SK-N-SH treated with all-trans-retinoic acid at 6 μM for 48 hours (cell line): ENCODE data around the gene LRRC36.

ENCODE experiments used
- ATAC-seq: fragments of 200-7000 bp; cut with Tn5 transposase; 3 replicates; pipeline ENCODE4 v1.9.1; 2020; ENCODE audit warnings: mild to moderate bottlenecking, moderate library complexity
- ARNTL ChIP-seq: fragments of 450-650 bp; formaldehyde crosslinking; IDR thresholded peaks from 2 replicates; pipeline ENCODE4 v1.5.0; 2020; ENCODE audit warnings: low read depth, mild to moderate bottlenecking, moderate library complexity, borderline replicate concordance
- BACH2 ChIP-seq: fragments of 250-450 bp; sonication (Bioruptor Pico); IDR thresholded peaks from 2 replicates; pipeline ENCODE4 v1.9.0; 2021; ENCODE audit warnings: mild to moderate bottlenecking, borderline replicate concordance
- CSDC2 ChIP-seq: fragments of 250-450 bp; sonication (Bioruptor Pico); IDR thresholded peaks from 2 replicates; pipeline ENCODE4 v1.5.0; 2020; ENCODE audit warnings: mild to moderate bottlenecking, moderate library complexity
- GLIS3 ChIP-seq: fragments of 250-450 bp; sonication (Bioruptor Pico); IDR thresholded peaks from 2 replicates; pipeline ENCODE4 v1.5.0; 2020; ENCODE audit warnings: mild to moderate bottlenecking, moderate library complexity
- ISL1 ChIP-seq: fragments of 250-450 bp; sonication (Bioruptor Pico); IDR thresholded peaks from 2 replicates; pipeline ENCODE4 v2.1.2; 2022; ENCODE audit warnings: mild to moderate bottlenecking, moderate library complexity
- OSR1 ChIP-seq: fragments of 250-450 bp; sonication (Bioruptor Pico); IDR thresholded peaks from 2 replicates; pipeline ENCODE4 v1.8.0; 2022; ENCODE audit warnings: moderate library complexity, mild to moderate bottlenecking, inconsistent platforms
- PPARA ChIP-seq: fragments of 250-450 bp; sonication (Bioruptor Pico); IDR thresholded peaks from 2 replicates; pipeline ENCODE4 v1.5.0; 2020; ENCODE audit warnings: mild to moderate bottlenecking, borderline replicate concordance
- RARB ChIP-seq: fragments of 250-450 bp; sonication (Bioruptor Pico); IDR thresholded peaks from 2 replicates; pipeline ENCODE4 v1.8.0; 2021; ENCODE audit warnings: mild to moderate bottlenecking, moderate library complexity
- SNAI2 ChIP-seq: fragments of 250-450 bp; sonication (Bioruptor Pico); IDR thresholded peaks from 2 replicates; pipeline ENCODE4 v1.5.0; 2020; ENCODE audit warnings: mild to moderate bottlenecking, moderate library complexity
- TCF4 ChIP-seq: fragments of 250-450 bp; sonication (Bioruptor Pico); IDR thresholded peaks from 2 replicates; pipeline ENCODE4 v1.8.0; 2021; ENCODE audit warnings: mild to moderate bottlenecking, moderate library complexity, borderline replicate concordance
- ZC3H10 ChIP-seq: fragments of 250-450 bp; sonication (Bioruptor Pico); IDR thresholded peaks from 2 replicates; pipeline ENCODE4 v1.5.1; 2021; ENCODE audit warnings: mild to moderate bottlenecking, moderate library complexity
- ZFP3 ChIP-seq: fragments of 250-450 bp; sonication (Bioruptor Pico); IDR thresholded peaks from 2 replicates; pipeline ENCODE4 v1.5.0; 2020; ENCODE audit warnings: mild to moderate bottlenecking, moderate library complexity
- ZFP30 ChIP-seq: fragments of 450-650 bp; formaldehyde crosslinking; IDR thresholded peaks from 2 replicates; pipeline ENCODE4 v1.5.0; 2022; ENCODE audit warnings: mild to moderate bottlenecking, moderate library complexity
- ZNF565 ChIP-seq: fragments of 450-650 bp; formaldehyde crosslinking; conservative IDR thresholded peaks from 2 replicates; pipeline ENCODE4 v1.5.0; 2020; ENCODE audit warnings: low read depth, mild to moderate bottlenecking, moderate library complexity
- ZNF8 ChIP-seq: fragments of 450-650 bp; formaldehyde crosslinking; IDR thresholded peaks from 2 replicates; pipeline ENCODE4 v1.5.0; 2020; ENCODE audit warnings: mild to moderate bottlenecking, moderate library complexity
- TF ChIP-seq, protein P1 (sequence below): fragments of 250-450 bp; sonication (Bioruptor Pico); IDR thresholded peaks from 2 replicates; pipeline ENCODE4 v1.5.0; 2020; ENCODE audit warnings: mild to moderate bottlenecking, moderate library complexity
- TF ChIP-seq, protein P2 (sequence below): fragments of 250-450 bp; sonication (Bioruptor Pico); IDR thresholded peaks from 2 replicates; pipeline ENCODE4 v1.8.0; 2020; ENCODE audit warnings: mild to moderate bottlenecking, moderate library complexity, borderline replicate concordance
- TF ChIP-seq, protein P3 (sequence below): fragments of 250-450 bp; sonication (Bioruptor Pico); IDR thresholded peaks from 2 replicates; pipeline ENCODE4 v1.5.1; 2020; ENCODE audit warnings: low read depth, mild to moderate bottlenecking, moderate library complexity

LRRC36 gene

DNA sequence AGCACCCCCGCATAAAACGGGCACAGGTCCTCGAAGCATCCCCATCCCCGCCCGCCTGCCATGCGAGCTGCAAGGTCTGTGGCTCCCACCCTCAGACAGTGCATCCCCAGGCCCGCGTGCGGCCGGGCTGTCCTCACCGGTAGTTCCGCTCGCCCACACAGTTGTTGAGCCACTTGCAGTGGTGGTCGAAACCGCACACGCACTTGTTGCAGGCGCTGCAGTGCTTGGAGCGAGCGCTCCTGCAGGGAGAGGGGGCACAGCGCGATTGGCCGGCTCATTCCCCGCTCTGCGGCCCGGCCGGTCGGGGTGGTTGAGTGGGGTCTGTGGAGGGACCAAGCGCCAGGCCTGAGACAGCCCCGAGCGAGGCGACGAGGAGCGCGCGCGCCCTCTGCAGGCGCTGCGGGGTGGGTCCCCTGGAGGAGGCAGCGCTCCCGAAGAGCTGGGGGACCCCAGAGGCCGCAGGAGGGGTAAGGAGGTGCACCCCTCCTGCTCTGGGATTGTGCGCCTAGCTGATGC lies 72.7 kb downstream of the LRRC36 start (continued):
- TF ChIP-seq, protein P1, sequence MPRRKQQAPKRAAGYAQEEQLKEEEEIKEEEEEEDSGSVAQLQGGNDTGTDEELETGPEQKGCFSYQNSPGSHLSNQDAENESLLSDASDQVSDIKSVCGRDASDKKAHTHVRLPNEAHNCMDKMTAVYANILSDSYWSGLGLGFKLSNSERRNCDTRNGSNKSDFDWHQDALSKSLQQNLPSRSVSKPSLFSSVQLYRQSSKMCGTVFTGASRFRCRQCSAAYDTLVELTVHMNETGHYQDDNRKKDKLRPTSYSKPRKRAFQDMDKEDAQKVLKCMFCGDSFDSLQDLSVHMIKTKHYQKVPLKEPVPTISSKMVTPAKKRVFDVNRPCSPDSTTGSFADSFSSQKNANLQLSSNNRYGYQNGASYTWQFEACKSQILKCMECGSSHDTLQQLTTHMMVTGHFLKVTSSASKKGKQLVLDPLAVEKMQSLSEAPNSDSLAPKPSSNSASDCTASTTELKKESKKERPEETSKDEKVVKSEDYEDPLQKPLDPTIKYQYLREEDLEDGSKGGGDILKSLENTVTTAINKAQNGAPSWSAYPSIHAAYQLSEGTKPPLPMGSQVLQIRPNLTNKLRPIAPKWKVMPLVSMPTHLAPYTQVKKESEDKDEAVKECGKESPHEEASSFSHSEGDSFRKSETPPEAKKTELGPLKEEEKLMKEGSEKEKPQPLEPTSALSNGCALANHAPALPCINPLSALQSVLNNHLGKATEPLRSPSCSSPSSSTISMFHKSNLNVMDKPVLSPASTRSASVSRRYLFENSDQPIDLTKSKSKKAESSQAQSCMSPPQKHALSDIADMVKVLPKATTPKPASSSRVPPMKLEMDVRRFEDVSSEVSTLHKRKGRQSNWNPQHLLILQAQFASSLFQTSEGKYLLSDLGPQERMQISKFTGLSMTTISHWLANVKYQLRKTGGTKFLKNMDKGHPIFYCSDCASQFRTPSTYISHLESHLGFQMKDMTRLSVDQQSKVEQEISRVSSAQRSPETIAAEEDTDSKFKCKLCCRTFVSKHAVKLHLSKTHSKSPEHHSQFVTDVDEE (CRISPR knock-in tag): no peak
- TF ChIP-seq, protein P2, sequence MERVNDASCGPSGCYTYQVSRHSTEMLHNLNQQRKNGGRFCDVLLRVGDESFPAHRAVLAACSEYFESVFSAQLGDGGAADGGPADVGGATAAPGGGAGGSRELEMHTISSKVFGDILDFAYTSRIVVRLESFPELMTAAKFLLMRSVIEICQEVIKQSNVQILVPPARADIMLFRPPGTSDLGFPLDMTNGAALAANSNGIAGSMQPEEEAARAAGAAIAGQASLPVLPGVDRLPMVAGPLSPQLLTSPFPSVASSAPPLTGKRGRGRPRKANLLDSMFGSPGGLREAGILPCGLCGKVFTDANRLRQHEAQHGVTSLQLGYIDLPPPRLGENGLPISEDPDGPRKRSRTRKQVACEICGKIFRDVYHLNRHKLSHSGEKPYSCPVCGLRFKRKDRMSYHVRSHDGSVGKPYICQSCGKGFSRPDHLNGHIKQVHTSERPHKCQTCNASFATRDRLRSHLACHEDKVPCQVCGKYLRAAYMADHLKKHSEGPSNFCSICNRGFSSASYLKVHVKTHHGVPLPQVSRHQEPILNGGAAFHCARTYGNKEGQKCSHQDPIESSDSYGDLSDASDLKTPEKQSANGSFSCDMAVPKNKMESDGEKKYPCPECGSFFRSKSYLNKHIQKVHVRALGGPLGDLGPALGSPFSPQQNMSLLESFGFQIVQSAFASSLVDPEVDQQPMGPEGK: no peak
- TF ChIP-seq SNAI2 (no peak), GLIS3 (CRISPR knock-in tag) (no peak)
- TF ChIP-seq, all 23 proteins: peak for 0

DNA sequence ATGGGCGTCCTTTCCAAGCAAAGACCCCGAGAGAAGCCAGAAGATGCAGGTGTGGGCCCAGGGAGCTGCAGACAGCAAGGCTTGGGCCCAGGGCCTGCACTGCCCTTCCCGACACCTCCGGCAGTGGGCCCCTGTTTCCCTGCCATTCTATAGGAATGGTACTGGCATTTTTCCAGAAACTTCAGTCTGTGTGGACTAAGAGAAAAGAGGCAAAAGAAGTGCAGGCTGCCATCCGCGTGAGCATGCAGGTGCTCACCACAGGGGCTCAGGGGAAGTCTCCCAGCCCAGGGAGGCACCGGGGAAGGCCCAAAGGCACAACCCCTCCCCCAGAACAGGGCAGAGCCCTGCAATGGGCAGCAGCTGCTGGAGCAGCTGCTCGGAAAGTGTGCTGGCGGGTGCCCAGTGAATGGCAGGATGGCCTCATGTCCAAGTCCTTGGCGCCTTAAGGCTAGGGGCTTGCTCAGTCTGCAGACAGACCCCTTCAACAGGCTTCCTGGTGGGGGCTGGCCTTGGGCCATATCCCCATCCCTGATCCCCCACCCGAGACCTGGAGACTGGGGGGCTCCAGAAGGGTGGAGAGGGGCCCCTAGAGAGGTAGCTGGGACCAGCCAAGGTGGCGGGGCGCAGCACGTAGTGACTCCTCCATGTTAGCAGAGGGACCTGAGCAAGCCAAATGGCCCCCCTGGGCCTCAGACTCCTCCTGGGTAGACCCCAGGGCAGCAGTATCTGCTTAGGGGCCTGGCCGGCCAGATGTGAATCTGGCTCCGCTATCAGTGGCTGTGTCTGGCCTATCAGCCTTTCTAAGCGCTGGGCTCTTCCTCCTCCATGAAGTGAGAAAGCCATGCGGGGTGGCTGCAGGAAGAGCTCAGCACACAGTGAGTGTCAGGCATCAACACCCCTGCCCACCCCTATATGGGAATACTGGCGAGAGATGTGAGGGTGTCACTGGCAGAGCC lies 73.4 kb downstream of the LRRC36 start:
- no peak for ATAC-seq
- no peak for TF ChIP-seq ZC3H10 (CRISPR knock-in tag)
- TF ChIP-seq TCF4 (CRISPR knock-in tag): no peak

DNA sequence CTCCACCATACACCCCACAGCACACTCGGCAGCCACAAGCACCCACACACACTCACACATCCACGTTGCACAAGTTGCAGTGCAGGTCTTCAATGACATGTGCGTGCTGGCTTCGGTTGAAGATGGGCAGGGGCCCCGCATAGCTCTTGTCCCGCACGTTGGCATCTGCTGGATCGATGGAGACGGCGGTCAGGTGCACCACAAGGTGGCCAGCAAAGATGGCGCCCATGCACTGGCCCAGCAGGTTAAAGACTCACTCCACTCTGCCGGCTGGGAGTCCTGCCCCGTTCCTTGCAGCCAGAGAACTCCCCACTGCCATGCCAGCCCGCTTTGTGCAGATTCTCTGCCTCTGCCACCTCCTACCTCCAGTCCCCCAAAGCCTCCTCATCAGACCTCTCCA lies 74.3 kb downstream of the LRRC36 start:
- ATAC-seq: no peak
- no peak for TF ChIP-seq ZNF565
- TF ChIP-seq ZNF8: no peak
- TF ChIP-seq, protein P2: no peak
- TF ChIP-seq ZC3H10 (CRISPR knock-in tag): no peak
- TF ChIP-seq RARB (CRISPR knock-in tag): no peak
- TF ChIP-seq ARNTL (CRISPR knock-in tag): no peak
- no peak for TF ChIP-seq PPARA (CRISPR knock-in tag)
- TF ChIP-seq ZFP30 (CRISPR knock-in tag): no peak
- no peak for TF ChIP-seq ZFP3 (CRISPR knock-in tag)
- TF ChIP-seq OSR1 (CRISPR knock-in tag): no peak
- no peak for TF ChIP-seq CSDC2
- TF ChIP-seq, protein P3, sequence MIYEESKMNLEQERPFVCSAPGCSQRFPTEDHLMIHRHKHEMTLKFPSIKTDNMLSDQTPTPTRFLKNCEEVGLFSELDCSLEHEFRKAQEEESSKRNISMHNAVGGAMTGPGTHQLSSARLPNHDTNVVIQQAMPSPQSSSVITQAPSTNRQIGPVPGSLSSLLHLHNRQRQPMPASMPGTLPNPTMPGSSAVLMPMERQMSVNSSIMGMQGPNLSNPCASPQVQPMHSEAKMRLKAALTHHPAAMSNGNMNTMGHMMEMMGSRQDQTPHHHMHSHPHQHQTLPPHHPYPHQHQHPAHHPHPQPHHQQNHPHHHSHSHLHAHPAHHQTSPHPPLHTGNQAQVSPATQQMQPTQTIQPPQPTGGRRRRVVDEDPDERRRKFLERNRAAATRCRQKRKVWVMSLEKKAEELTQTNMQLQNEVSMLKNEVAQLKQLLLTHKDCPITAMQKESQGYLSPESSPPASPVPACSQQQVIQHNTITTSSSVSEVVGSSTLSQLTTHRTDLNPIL (CRISPR knock-in tag): no peak
- TF ChIP-seq ISL1 (CRISPR knock-in tag): no peak
- TF ChIP-seq BACH2 (CRISPR knock-in tag): no peak
- TF ChIP-seq, protein P1 (CRISPR knock-in tag): no peak
- no peak for TF ChIP-seq GLIS3 (CRISPR knock-in tag)
